ENCODE measurements around the gene THRB.

Gene THRB

DNA sequence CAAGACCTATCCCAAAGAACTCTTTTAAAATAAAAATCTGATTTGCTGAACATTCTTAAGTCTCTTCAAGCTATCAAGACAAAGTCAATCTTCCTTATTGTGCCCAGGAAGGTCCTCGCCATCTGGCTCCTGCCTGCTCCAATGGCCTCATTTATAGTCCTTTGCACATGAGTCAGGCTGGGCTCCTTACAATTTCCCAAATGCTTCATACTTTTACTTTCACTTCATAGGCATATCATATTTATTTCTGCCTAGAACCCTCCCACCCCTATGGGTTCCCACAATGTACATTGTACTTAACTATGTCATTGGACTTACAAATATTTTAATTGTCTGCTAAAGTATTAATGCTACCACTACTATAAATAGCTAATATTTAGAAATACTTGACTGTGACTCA lies 9.1 kb downstream of the THRB start:
- no peak for DNase-seq

DNA sequence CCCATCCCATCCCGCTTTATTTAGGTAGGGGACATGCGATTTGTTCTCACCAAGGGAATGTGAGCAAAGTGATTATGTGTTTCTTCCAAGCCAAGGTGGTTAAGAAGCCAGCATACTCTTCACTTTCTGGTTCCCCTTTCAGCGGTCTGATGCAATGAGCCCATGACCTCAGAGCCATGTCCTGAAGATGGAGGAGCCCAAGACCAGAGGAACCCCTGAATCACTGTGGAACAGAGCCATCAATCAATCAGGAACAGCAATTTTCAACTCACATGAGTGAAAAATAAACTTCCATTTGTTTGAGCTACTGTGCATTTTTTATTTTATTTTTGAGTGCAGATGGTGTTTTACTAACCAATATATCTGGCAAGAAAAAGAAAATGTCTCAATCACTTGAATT lies 10.8 kb downstream of the THRB start:
- DNase-seq = no peak

DNA sequence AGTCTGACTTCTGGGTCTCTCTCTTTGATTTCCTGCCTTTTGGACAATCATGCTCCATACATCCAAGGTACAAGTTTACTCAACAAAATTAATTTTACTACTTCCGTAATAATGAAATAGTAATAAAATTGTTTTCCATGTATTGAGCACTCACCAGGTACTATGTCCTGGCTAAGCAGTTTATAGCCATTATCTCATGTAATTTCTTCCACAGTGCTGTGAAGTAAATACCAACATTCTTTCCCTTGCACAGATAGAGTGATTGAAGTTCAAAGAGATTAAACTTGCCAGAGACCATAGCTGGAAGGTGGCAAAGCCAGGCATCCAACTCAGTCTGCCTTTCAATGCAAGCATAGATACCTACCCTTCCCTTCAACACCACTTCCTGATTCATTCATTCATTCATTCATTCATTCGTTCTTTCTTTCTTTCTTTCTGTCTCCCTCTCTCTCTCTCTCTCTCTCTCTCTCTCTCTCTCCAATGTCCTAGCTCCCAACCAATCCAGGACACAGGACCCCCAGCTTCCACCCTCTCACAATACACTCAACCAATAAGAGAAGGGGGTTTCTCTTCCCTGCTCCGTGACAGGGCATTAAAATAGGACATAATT lies 12.4 kb downstream of the THRB start:
- DNase-seq = no peak

DNA sequence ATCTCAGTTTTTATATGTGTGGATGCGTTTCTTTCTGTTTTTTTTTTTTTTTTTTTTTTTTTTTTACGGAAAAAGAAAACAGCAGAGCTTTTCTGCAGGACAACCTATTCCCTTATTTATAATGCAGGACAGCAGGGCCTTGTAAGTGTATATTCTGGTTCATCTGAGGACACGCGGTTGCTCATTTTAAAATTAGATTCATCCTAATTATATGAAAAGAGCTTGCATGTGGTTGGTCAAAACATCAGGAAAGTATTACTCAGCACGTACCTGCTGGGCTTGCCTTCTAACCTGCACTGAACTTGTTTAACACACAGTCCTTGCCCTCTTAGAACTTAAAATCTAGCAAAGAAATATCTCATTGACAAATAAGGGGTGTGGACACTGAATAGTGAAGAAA lies 13.5 kb downstream of the THRB start:
- no peak for DNase-seq

DNA sequence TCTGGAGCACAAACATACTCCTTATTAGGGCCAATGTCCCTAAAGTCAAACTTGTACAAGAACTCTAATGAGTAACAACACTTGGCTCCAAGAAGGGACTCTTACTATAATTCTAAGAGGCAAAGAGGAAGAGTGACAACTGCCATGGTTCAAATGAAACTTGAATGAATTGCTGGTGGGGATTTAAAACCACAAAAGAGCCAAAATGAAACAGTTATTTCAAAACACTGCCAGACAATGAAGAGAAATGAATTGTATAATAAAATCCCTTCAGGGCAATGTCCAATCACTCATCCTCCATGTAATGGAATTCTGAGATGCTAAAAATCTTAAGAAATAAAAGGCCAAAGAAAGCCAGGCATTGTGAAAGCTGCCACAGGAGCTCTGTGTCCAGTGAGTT lies 14.2 kb downstream of the THRB start:
- DNase-seq = no peak

DNA sequence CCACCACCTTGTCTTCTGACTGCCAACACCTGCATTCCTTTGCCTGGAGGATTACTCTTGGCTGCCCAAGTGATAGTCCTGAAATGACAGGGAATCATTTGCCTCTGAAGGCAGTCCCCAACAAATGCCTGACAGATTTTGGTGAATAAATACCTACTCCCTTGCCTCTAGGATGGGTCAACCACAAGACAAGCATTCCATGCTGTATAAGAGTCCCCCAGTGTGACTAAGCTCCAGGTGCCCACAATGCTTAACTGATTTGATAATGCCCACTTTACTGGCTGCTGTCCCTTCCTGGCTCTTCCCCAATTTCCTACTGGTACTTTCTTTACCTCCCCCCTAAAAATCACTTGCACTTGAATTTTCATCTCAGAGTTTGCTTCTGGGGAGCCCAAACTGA lies 14.8 kb downstream of the THRB start:
- DNase-seq = no peak

DNA sequence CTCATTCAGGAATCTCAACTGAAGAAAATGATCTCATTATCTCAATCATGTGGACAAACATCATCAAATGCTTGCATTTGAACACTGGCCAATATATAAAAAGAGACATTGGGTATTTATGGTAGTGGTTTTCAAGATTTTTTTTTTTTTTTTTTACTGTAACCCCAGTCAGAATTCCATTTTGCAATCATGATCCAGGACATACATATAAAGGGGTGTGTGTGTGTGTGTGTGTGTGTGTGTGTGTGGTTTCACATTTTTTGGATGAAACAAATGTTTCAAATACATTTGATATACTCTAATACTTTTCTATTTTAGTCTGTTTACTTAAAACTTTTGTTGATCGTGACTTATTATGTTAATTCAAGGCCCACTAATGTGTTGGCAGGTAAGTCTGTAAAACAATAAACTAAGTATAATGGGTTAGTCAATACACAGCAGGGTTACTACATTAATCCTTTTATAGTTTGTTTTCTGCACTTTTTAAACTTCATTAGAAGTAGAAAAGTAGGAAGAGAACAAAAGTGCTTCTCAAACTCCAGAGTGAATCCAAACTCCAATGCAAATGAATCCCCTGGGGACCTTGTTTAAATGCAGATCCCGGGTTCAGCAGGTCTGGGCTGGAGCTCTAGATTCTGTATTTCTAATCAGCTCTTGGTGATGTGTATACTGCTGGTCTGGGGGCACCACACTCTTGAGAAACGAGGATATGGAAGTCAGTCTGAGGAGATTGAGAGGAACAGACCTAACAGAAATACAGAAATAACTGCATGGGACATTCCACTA lies 17.6 kb downstream of the THRB start:
- no peak for DNase-seq

DNA sequence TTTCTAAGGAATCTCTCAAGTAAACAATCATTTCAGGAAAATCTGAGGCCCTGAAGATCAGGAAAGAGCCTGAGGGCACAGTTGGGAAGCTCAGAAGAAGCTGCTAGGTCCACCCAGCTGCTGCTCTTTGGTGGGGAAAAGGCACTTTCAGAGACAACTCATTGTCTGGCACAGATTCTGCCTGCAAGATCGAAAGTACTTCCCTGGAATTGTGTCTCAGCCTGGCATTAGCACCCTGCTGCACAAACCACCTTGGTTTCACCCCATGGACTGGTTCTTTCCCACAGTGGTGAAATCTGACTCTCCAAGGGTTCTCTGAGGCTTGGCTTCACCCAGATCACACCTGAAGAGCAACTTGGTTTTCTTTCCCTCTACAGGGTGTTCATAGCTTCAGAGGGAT lies 18.7 kb downstream of the THRB start:
- DNase-seq = no peak

DNA sequence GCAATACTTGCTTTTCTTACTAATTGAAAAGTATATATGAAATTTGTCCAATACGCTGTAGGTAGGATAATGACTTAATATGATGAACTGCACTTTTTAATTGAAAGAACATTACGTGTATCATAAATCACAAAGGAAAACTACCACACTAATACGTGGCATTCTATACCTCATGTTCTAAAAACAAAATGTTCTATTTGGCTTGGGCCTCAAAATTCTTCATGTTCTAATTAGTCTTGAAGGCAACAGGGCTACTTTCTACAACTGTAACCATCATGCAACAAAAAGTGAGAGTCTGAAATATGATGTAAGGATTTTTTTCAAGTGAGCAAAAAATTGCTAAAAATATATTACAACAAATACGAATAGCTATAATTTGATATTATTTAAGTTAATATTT lies 19.8 kb downstream of the THRB start:
- DNase-seq = no peak

DNA sequence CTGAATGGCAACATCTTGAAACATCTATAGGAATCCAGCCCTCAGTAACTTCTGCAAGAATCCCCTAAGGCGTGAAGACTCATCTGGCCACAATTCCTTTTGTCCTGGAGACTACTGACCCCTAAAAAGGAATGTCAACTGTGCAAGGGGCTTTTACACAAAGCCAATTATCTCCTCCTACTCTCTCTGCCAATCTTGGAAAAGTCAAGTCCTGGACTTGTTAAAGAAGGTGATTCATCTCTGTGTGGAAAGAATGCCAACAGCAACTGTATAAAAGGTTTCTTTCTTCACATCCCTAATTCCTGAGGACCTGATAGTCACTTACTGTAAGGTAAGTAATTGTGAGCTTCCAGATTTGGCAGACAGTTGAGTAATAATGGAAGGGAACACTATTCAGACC lies 22.3 kb downstream of the THRB start:
- DNase-seq = no peak

DNA sequence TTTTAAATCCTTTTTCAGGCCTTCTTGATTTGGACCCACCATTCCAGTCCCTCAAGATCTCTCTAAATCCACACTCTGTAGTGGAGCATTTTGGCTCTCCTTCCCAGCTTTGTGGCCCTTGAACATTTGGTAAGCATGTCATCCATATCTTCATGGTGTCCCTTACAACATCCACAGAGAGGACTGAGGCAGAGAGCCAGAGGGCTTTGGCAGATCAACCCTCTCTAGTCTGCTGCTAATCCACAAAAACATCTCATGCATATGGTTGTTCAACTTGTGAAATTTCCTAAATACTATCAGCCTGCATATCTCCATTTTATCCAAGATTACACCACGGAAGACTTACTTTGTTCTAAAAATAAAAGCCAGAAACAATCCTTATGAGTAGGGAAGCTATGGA lies 23.2 kb downstream of the THRB start:
- no peak for DNase-seq

DNA sequence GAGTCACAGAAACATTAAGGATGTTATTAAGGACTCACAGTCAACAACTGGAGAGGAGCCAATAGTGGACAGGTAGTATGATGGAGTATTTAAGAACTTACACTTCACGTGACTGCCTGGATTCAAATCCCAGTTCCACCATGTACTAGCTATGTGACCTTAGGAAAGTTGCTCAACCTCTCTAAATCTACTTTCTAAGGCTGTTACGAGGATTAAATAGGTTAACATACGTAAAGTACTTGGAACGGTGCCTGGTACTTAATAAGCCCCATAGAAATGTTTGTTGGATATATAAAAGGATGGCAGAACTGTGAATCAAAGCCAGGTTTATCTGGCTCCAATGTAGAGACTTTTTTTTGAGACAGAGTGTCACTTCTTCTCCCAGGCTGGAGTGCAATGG lies 24.4 kb downstream of the THRB start:
- no peak for DNase-seq

DNA sequence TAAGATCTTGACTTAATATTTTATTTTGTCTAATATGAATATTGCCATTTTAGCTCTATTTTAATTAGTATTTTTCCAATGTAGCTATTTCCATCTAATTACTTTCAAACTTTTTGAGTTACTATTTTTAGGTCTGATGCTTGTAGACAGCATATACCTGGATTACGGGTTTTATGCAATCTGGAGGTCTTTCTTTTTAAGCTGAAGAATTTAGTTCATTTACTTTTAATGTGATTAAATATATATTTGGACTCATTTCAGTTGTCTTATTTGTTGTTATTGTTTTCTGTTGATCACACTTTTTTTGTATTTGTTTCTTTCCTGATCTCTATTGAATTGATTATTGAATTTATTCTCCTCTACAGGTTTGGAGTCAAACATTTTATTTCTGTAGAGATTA lies 30.3 kb downstream of the THRB start:
- DNase-seq = no peak

DNA sequence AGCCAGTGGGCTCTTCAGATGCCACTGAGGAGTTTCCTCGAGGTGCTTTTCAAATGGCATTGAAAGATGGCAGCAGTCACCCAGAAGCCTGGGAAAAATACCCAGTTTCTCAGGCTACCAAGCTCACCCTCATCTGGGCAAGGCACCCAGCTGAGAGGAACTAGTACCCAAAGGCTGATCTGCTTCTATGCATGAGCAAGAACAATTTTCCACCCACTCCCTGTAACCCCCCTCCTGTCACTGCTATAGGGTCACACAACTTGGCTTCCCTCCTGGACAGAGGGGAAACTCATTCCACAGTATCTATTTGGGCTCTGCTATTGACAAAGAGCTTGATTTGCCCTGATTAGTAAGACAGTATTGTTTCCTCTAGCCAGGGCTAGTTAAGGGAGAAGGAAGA lies 31.9 kb downstream of the THRB start:
- DNase-seq = no peak

DNA sequence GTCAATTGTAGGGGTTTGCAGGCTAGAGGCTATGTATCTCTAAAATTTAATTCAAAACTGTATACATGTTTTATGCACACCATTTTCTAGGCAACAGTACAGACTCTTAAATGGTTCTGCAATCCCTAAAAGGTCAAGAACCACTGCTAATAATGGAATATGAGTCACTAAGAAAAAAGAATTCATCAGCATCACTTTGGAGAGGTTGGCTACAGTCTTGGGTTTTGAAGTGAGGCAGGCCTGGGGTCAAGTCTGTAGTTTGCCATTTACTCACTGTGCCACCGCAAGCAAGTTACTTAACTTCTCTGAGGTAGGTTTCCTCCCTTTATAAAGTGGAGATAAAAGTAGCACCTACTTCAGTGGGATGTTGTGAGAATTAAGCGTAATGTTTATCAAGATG lies 33.7 kb downstream of the THRB start:
- DNase-seq = no peak

DNA sequence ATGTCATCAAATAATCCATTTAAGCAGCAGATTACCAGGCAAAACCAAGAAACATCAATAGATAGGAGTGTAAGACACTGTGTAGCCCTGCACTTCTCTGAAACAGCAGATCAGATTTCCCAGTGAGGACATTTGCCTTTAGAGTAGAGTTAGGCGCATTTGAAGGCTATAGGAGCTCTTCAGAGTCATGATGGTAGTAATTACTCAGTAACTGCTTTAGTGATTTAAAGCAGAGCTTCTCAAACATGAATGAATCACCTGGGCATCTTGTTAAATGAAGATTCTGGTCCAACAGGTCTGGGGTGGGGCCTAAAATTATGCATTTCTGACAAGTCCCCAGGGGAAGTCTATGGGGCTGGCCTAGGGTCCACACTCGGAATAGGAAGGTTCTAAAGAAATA lies 36.9 kb downstream of the THRB start:
- DNase-seq = no peak

DNA sequence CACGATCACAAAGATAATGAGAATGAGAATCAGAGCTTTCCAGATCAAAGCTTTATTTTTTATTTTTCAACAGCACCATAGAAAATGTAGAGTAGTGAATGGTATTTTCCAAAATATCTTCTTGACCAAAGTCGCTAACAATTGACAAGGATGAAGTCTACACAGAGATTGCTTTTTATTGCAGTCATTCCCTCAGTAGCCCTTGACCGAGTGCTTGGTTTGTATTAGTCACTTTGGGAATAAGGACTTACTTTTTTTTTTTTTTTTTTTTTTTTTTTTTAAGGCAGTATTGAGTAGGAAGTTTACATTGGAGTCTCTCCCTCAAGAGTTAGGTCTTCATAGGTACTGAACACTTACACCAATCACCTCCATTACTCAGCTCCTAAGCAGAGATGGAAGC lies 39.8 kb downstream of the THRB start:
- no peak for DNase-seq

DNA sequence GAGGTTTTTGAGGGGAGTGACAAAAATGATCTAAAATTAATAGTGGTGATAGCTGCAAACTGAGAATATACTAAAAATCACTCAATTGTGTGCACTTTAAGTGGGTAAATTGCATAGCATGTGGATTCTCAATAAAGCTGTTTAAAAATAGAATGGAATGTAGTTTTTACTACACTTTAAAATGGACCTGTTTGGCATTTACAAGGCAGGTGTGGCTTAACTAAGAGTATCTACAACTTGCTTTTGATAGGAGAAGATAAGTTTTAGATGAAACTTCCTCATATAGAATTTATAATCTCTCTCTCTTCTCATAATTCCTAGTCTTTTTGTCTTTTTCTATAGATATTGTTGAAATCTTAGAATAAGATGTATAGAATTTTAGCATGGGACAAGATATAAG lies 40.3 kb downstream of the THRB start:
- no peak for DNase-seq

DNA sequence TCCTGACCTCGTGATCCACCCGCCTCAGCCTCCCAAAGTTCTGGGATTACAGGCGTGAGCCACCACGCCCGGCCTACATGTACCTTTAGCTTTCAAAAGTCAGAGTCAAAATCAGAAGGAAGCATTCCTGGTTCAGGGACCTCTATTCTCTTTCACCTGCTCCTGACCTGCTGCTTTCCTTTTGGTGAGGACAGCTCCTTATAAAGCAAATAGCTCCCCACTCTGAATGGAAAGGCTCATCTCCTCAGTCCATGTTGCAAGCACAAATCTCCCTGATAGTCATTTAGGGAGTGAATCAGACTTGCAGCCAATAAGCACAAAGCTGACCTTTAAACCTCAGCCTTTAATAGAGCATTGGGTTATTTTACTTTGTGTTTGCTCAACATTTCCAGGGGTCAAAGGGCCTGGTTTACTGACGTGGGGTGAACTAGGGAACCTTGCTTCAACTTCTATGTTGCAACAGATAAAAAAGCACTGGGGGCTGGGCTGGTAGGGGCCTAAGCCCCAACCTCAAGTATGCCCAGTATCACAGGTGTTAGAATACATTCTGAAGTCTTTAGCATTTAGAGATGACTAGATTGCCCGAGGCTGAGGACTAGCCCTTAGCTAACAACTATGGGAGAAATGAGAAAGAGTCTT lies 43.1 kb downstream of the THRB start:
- no peak for DNase-seq

DNA sequence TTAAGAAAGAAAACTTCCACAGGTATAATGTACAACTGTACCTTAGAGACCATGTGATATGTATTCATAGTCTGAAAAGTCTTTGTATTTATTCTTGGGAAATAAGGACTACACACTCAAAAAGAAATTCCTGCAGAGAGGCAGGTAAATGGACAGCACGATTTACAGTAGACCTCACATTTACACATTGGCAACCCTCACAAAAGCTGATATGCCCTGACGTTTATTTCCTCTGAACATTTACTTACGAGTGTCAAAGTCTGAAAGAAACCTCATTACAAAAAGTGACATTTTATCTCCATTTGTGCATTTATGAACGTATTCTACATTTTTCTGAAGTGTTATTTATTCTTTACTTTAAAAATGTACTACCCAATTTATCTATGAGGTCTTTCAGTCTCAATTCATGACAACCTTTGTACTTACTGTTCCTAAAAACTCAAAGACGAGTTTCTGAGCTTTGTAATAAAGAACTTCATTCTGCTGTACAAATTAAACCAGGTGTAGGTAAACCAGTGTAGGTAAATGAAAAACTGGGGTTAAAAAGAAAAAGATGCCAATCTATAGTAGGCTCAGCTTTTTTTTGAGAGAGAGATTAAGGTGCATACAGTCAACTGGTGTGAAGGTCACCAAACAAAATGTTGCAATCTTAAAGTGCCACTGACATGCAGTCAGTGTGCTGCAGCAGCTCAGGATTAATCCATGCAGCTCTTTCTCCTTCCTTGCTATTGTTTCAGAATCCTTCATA lies 44.3 kb downstream of the THRB start:
- DNase-seq = no peak

DNA sequence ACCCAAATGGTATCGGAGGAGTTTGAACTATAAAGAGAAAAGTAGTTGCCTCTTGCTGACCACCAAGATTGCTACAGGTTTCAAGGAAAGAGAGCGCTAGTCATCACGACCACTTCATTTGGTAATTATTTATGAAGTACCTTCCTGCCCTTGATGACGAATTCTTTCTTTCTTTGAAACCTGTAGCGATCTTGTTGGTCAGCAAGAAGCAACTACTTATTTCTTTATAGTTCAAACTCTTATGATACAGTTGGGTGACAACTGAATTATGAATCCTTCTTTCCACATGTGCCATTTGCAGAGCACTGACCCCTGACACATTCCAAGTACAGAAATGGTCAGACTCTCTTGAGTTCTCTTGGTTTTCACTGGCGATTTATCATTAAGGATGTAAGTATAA lies 46.8 kb downstream of the THRB start:
- no peak for DNase-seq

DNA sequence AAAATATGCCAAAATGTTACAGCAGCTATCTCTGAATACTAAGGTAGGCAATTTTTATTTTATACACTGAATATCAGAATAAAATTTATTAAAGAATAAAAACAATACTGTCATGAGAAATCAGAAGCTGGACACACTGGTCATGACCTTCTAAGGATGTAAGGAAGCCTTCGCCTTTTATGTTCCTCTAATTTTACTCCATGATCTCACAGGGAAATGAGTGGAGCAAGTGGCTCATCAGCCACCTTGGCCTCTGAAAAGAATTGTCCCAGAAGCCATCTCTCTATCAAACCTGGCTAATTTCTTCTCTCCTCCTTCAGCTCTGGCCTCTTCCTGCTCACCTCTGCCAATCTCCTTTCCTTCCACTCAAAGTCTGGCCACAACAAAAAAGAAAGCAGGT lies 48.6 kb downstream of the THRB start:
- no peak for DNase-seq

DNA sequence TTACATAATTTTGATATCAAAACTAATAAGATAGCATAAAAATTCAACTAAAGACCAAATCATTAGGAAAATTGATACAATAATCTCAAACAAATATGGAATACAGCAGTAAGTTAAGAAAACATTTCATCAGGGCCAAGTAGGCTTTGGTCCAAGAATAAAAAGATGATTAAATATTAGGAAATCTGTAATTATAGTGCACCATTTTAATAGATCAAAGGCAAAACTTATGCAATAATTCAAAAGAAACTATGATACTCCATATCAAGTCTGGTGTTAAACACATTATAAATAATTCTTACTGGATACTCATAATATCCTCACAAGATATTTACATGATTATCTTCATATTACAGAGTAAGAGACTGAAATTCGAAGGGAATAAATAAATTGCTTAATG lies 51.2 kb downstream of the THRB start:
- DNase-seq = no peak

Data from CD4-positive, alpha-beta T cell treated with Interleukin-6 for 4 hours (primary cell).